GM12892 (cell line): ENCODE results near the gene RPS6KB1.

Experiments used
- POLR2A ChIP-seq: IDR thresholded peaks from 2 replicates; pipeline ENCODE4 v1.6.1; 2011; ENCODE audit warnings: low read depth, low read length, control low read depth
- POLR2AphosphoS5 ChIP-seq: IDR thresholded peaks from 2 replicates; pipeline ENCODE4 v1.6.1; 2011; ENCODE audit warnings: low read depth, low read length, control low read depth
- TAF1 ChIP-seq: IDR thresholded peaks from 2 replicates; pipeline ENCODE4 v1.6.1; 2011; ENCODE audit warnings: low read depth, mild to moderate bottlenecking, control low read depth, low read length, borderline replicate concordance

GRCh38 chr17:59903455-59903854 is 10.5 kb downstream of the RPS6KB1 start:
- TF ChIP-seq POLR2A (no peak), TAF1 (no peak), POLR2AphosphoS5 (no peak)
